Measurements from ENCODE around the gene MYH2.

DNA sequence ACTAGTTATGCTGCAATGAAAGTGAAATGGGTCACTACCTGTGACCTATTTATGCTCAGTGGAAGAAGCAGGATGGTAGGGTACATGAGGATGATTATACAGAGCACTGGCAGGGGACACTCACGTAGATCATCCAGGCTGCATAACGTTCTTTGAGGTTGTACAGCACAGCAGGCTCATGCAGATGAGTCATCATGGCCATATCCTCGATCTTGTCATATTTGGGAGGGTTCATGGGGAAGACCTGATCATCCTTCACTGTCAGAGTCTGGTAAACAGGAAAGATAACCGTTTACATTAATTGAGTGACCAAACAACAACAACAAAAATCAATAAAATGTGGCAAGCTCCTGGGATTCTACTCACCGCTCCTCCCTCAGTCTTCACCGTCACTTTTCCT lies 2.1 kb downstream of the MYH2 start:
- TF ChIP-seq, protein P1, sequence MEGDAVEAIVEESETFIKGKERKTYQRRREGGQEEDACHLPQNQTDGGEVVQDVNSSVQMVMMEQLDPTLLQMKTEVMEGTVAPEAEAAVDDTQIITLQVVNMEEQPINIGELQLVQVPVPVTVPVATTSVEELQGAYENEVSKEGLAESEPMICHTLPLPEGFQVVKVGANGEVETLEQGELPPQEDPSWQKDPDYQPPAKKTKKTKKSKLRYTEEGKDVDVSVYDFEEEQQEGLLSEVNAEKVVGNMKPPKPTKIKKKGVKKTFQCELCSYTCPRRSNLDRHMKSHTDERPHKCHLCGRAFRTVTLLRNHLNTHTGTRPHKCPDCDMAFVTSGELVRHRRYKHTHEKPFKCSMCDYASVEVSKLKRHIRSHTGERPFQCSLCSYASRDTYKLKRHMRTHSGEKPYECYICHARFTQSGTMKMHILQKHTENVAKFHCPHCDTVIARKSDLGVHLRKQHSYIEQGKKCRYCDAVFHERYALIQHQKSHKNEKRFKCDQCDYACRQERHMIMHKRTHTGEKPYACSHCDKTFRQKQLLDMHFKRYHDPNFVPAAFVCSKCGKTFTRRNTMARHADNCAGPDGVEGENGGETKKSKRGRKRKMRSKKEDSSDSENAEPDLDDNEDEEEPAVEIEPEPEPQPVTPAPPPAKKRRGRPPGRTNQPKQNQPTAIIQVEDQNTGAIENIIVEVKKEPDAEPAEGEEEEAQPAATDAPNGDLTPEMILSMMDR (IDR thresholded peaks at IDR 0.05) = no peak
- TF ChIP-seq POLR2A (IDR thresholded peaks at IDR 0.05) = no peak
